Measurements from ENCODE around the gene UBE2R2. TPM values are rescaled to one million over a fixed set of nuclear protein-coding genes. Genes with fewer than 3 reads are reported as not detected.
"Not testable (repeated sequence)": the region's sequence is repeated elsewhere in the genome, so short reads cannot be mapped to it uniquely, and the experiment has no call there.

Gene UBE2R2, protein sequence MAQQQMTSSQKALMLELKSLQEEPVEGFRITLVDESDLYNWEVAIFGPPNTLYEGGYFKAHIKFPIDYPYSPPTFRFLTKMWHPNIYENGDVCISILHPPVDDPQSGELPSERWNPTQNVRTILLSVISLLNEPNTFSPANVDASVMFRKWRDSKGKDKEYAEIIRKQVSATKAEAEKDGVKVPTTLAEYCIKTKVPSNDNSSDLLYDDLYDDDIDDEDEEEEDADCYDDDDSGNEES
- total RNA-seq: 10 to 100 TPM; 30.5 to 33.5 TPM
- long read RNA-seq, full-length matches to known transcripts: 9 of 16 reads
- long read RNA-seq, partial matches to known transcripts: 3 of 16 reads
- long read RNA-seq, other reads (novel, unspliced or antisense): 4 of 16 reads

DNA sequence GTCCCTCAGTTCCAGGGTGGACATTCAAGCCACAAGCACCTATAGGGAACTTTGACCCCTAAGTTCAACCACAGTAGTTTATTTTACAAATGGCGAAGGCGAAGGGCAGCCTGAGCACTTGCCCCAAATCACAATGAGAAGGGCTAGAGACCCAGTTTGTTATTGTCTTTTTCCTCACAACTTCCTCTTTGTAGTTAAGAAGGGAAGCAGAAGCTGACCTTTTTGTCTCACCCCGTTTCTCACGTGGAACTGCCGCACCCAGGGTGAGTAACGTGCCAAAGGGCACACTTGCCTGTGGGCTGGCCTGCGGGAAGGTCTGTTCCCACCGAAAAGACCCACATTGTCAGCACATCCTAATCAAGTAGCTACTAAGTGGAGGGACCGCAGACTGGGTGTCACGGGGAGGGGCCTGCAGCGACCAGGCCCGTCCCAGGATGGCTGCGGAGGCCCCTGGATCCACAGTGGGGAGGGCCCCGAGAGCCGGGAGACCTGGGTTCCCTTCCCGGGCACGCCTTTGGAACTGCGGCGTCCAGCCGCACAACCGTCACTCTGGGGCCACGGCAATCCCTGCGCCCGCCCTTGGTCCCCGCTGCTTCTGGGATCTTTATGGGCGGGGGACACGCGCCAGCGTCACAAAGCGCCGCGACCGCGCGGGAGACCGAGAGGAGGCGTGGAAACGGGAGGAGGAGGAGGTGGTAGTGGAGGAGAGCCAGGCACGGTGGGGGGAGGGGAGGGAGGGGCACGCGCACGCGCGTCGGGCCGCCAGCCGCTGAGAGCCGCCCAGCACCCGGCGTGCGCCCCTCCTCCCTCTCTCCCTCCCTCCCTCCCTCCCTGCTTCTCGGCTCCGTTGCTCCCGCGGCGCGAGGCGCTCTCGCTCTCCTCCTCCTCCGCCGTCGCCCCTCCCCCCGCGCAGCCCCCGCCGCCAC lies at the start of gene UBE2R2:
UBE2R2 (plus strand) TSS at position 834 of the 926 bp plus-strand sequence. CDS start 598 bp downstream, outside the sequence.
- intact Hi-C loops (cut with DNase I): loop anchor here in 1 of 2 donors (5.0 kb wide), 1 partner anchor 36 kb away; no protein-coding TSS in a partner anchor
- ATAC-seq (peak; percentile 90 to 91), DNase-seq (peak; percentile 93)

DNA sequence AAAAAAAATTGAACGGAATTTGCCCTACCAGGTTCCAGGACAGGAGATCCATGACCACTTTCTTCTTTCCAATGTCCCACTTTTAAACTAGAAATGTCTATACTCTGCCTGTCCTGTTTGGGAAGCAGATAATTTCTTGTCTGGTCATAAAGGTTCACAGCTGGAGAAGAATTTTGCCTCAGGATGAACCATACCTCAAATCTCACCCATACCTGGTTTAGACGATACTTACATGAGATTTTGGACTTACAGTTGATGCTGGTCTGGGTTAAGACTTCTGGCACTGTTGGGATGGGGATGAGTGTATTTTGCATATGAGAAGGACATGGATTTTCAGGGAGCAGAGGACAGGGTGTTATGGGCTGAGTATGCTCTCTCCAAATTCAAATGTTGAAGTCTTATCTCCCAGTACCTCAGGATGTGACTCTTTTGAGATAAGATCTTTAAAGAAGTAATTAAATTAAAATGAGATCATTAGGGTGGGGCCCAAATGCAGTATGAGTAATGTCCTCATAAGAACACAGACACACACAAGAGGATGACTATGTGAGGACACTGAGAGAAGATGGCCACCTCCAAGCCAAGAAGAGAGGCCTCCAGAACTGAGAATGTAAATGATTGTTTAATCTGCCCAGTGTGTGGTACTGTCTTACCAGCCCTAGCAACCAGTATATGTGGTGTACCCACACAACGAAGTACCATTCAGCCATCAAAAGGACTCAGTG lies 46.6 kb upstream of the UBE2R2 start:
- ATAC-seq; intact Hi-C loops (cut with DNase I); DNase-seq: not testable (repeated sequence)

DNA sequence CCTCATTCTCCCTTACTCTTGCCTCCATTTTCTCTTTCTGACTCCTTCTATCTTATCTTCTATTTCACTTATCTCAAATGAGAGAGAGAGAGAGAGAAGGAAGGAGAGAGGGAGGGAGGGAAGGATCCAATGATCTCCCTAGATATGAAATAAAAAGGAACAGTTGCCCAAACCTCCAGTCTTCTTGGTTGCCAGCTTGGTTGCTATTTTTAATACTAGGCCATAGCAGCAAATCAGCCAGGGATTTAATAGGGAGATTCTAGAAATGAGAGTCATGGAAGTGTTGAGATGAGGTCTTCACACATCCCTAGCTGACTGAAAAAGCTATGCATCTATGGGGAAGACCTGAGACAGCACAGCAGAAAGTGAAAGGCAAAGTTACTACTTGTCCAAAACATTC lies 43.8 kb upstream of the UBE2R2 start:
- ATAC-seq; DNase-seq; intact Hi-C loops (cut with DNase I): not testable (repeated sequence)

DNA sequence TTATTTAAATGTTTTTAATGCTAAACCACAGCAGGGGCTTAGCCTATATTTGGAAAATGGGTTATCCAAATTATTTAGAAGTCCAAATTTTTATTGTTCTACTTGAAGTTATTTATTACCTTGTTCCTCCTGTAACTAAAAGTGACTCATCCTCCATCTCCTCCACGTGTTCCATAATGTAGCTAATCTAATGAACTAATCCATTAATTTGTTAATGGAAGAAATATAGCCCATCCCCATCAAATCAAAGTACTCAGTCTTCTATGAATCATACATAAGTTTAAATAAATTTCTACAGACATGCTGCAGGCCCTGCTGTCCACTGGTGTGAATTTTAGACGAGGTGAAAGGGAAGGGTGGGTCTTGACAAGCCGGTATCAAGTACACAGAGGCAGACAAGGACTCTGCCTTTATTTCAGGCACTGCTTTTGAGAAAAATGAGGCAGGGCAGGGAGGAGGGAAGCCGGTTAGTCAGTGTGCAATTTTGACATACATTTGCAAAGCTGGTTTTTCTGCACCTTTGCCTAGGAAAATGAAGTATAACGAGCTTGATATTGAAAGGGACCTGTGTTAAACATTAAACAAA lies 42.8 kb upstream of the UBE2R2 start:
- intact Hi-C loops (cut with DNase I); ATAC-seq; DNase-seq: not testable (repeated sequence)

DNA sequence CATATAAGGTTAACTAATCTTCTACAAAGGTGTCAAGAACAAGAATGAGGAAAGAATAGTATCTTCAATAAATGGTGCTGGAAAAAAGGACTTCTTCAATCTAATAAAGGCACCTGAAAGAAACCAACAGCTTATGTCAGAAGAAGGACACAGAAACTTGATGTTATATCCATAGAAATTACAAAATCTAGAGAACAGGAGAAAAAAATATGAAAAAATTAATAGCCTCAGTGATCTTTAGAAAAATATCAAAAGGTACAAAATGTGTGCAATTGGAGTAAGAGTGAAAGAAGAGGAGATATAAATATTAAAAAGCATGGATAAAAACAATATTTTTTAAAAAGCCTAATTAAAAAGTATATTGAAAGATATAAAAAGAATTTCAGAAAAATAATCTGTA lies 40.4 kb upstream of the UBE2R2 start:
- intact Hi-C loops (cut with DNase I): no loop called here
- ATAC-seq (no peak), DNase-seq (no peak)

DNA sequence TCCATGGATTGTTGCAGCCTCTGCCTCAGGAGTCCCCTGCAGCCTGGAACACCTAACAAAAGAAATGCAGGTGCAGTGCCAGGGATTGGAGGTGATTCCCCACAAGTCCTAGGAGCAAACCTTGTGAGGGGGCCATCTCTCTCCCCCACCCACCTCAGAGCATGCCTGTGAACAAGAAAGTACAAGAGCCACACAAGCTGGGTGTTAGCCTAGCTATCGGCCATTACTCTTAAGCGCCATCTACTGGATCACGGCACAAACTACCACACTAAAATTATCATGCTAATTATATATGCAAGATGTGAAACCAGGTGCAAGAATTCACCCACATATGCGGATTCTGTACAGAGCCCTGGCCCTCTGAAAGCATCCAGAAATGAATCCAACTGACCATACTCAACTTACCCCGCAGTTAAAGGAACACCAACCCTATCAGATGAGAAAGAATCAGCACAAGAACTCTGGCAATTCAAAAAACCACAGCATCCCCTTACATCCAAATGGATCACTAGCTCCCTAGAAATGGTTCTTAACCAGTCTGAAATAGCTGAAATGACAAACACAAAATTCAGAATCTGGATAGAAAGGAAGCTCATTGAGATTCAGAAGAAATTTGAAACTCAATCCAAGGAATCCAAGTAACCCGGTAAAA lies 38.1 kb upstream of the UBE2R2 start:
- intact Hi-C loops (cut with DNase I): no loop called here
- no peak for DNase-seq
- peak in 1 of 2 donors; percentile 80 for ATAC-seq

DNA sequence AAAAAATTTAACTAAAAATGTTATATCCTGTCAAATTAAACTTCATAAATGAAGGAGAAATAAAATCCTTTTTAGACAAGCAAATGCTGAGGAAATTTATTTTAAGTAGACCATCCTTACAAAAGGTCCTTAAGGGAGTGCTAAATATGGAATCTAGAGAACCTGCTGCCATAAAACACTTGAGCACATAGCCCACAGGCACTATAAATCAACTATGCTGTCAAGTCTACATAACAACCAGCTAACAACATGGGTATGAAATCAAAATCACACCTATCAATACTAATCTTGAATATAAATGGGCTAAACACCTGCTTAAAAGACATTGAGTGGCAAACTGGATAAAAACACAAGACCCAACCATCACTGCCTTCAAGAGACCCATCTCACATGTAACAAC lies 36.7 kb upstream of the UBE2R2 start:
- DNase-seq (no peak), ATAC-seq (no peak)
- intact Hi-C loops (cut with DNase I): no loop called here

DNA sequence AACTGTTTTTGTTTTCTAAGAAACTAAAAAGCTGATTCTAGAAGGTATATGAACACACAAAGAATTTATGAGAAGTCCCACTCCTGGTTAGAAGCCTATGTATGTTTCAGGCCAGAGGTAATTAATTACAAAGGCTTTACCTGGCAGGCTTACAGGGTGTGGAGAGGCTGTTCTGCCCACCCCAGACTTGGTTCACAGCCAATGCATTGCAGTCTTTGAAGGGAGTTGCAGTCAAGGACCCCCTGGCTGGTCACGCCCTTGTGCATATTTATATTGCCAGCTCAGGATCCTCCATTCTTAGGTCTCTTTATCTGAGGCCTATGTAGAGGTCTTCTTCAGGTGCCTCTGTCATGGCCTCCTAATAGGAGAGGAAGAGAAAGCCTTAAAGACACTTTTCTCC lies 35.2 kb upstream of the UBE2R2 start:
- no peak for ATAC-seq
- no peak for DNase-seq
- intact Hi-C loops (cut with DNase I): no loop called here

DNA sequence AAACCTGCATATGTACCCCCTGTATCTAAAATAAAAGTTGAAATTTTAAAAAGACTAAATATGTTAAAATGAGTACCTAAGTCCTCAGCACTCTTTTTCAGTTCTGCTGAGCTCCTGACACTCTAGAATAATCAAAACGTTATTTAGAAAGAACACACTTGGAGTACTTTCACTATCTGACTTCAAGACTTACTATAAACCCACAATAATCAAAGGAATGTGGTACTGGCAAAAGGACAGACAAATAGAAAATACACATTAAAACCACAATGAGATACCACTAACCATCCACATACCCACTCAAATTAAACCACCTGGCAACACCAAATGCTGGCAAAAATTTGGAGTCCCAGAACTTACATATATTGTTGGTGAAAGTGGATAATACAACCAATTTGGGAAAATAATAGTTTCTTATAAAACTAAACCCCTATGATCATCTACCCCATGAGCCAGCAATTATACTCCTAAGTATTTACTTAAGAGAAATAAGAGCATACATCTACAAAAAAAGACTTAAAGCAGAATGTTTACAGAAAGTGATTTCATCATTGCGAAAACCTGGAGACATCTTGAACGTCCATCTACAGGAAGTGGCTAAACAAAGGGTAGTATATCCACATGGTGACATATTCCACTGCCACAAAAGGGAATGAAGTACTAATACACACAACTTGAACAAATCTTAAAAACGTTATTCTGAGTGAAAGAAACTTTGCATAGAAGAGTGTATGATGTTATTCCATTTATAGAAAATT lies 34.4 kb upstream of the UBE2R2 start:
- DNase-seq: no peak
- no peak for ATAC-seq
- intact Hi-C loops (cut with DNase I): no loop called here

DNA sequence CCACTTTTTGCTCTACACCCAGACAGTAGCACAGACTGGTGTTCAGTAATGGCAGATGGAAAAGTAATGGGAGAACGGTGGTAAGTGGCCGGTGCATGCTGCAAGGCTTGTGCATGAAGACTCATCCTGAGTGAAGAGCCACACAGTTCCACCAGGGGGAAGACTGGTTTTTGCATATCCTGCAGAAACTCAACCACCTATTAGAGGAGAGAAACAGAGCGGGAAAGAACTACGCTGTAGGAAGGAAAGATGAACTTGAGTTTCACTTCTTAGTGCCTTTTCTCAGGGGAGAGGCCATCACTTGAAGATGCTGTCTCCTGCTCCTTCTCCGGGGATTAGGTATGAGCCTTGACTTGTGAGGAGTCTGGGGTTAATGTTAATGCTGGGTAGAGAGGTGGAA lies 31.0 kb upstream of the UBE2R2 start:
- intact Hi-C loops (cut with DNase I): no loop called here
- no peak for DNase-seq
- ATAC-seq: peak in 1 of 2 donors; percentile 33

DNA sequence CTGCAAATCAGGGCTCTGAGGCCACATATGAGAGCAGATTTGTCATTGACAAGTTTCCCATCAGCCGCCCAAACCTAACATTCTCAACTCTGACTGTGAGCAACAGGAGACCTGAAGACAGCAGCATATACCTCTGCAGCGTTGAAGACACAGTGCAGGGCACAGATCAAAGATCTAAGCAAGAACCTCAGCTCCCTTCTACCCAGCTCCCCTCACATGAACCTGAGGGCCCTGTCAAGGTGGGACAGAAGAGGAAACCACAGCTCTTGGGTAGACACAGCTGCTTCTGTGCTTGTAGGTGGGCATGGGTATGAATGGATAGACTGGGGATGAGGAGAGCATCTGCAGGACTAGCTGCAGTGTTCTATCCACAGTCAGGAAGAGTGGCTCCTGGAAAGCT lies 30.3 kb upstream of the UBE2R2 start:
- ATAC-seq (no peak), DNase-seq (no peak)
- intact Hi-C loops (cut with DNase I): no loop called here

DNA sequence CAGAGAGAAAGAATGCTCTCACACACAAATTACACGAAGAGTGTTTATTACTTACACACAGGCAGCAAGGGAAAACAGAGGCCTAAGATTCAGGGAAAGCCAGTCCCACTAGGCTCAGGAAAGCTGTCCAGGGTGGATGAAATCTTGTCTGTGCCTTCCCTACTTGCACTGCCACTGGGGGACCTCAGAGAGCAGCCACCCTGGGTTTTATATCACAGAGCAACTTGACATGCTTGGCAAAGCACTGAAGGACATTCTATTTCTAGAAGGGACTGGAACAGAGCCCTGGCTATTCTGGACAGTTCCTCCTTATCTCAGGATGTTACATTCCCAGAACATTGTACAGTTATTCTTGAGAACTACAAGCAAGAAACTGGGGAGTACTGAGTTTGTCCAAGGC lies 29.1 kb upstream of the UBE2R2 start:
- intact Hi-C loops (cut with DNase I): no loop called here
- DNase-seq: no peak
- peak; percentile 80 to 89 for ATAC-seq

DNA sequence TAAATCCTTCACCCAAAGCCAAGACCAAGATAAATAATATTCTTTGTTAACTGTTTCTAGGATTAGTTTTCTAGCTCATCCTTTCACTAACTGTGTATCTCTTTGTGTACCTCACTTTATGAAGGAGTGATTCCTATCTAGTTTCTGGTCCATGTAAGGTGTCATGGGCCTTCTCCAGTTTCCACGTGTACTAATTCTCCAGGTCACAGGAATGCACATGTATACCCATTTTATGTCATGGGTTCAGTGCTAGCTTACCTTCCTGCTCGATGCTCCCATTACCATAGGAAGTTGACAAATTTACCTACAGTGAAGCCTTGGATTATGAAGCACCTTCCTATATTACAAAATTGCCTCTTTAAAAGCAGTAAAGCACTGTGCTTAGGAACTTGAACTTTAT lies 27.5 kb upstream of the UBE2R2 start:
- DNase-seq; intact Hi-C loops (cut with DNase I); ATAC-seq: not testable (repeated sequence)

DNA sequence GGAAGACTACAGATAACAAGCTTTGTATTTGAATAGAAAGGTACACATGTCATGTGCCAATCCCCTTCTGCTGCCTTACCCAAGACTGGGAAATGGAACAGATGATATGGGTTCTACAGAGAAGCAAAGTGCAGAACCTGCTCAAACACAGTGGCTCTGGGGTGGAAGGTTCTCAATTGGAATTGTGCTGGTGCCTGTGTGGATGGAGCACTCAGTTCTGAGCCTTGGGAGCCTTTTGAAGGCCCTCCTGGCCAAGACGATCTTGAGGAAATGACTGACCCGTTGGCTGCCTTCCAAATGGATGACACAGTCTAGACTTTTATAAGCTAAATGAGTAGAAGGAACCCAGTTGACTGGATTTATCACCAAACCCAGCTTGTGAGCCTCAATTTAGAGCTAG lies 25.8 kb upstream of the UBE2R2 start:
- peak; percentile 35 for DNase-seq
- intact Hi-C loops (cut with DNase I): no loop called here
- no peak for ATAC-seq

DNA sequence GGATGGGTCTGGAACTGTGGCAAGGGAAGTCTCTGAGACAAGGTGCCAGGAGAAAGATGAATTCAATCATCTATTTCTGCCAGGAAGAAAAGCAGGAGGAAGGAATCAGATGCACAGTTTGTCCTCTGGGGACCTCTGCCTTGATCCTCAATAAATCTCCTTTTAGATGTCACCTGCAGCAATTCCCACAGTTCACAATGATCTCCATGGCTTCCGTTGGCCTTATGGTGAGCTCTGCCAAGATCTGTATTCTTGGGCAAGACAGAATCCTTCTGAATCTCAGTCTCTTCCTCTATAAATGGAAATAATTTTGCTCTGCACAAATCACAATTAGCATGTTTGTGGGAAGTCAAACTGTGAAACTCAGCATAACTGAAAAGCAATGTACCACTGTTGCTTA lies 23.5 kb upstream of the UBE2R2 start:
- intact Hi-C loops (cut with DNase I); ATAC-seq: not testable (repeated sequence)

DNA sequence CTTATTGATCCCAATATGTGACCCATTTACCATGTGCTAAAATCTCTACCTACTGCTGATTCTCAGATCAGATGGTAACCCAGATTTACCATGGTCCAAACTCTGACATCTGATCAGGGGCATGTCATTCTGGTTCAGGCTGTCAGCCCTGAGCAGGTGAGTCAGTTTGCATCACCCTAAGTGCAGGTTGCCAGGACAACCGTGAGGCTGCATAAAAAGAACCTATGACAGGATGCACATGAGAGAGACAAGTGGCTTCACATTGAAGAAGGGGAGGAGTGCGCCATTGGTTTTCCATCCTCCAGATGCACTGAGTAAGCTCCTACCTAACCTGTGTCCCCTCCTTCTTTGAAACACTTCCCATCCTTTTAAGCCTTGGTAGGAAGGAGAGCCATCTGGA lies 22.4 kb upstream of the UBE2R2 start:
- DNase-seq (no peak), ATAC-seq (no peak)
- intact Hi-C loops (cut with DNase I): no loop called here

More for the DNA sequence above, 23.5 kb upstream of the UBE2R2 start:
- DNase-seq: not testable (repeated sequence)

DNA sequence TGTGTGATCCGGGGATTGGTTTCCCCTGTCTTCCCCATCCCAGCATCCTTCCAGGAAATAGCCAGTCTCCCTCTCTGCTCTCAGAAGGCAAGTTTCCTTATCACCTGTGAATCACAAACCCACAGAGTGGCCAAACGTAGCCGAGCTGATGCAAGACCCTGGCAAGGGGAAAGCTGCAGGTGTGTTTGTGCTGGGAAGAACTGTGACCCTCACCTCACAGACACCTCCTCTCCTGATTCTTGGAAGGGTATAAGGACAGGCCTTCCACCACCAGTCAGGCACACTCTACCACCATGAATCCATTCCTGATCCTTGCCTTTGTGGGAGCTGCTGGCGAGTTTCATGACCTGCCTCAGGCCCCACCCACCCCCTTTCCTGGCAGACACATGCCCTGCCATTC lies 21.7 kb upstream of the UBE2R2 start, which contains the start of gene PRSS3:
PRSS3 (plus strand) TSS at position 281 of the 400 bp plus-strand sequence; CDS start at position 294, 13 bp downstream.
- intact Hi-C loops (cut with DNase I): no loop called here
- DNase-seq: no peak
- ATAC-seq: no peak

DNA sequence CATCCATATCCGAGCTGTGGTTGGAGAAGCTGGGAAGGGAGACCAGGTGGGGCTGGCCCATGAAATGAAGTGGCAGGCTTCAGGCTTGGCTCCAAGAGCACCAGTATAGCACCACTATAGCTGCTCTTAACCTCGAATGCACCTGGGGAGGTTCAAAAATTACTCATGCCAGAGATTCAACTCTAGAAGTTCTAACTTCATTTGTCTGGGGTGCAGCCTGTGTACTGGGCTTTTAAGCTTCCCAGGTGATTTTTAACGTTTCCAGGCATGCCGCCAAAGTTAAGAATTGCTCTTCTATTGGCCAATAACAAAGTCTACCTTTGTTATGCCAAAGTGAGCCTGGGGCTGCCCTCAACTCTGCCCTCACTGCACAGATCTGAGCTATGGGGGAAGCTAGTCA lies 21.1 kb upstream of the UBE2R2 start:
- intact Hi-C loops (cut with DNase I): no loop called here
- no peak for ATAC-seq

More for the DNA sequence above, 21.1 kb upstream of the UBE2R2 start:
- DNase-seq: no peak

Measured in left cardiac atrium (tissue), 4 donors.